GM21381 (cell line): ENCODE measurements around the gene KSR2.
"Not testable (repeated sequence)": the region's sequence is repeated elsewhere in the genome, so short reads cannot be mapped to it uniquely, and the experiment has no call there.

Experiments
- ATAC-seq: cut with Tn5 transposase; IDR thresholded peaks from one replicate; pipeline ENCODE4 v1.9.1; 2021; ENCODE audit warnings: mild to moderate bottlenecking, moderate library complexity; ENCODE audit not compliant: unreplicated experiment

KSR2 gene

DNA sequence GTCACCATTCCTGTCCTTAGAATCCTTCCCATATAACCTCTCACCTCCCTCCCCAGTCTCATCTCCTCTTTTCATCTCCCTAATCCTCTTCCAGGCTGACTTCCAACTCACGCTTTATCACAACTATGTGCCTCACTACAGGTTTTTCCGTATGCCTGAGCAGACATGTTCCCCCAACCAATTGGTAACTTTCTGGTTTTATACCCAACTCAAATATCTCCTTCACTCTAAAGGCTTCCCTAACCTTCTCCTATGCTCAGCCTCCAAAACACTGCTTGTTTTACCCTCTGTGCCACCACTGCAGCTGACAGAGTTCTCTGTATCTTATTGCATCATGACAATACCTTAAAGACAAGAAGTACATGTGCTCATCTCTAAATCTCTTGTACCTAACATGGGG lies 139.7 kb downstream of the KSR2 start:
- no peak for ATAC-seq

- no peak for ATAC-seq
Measured at GRCh38 chr12:117827660-117828059, 141.1 kb downstream of the KSR2 start.

DNA sequence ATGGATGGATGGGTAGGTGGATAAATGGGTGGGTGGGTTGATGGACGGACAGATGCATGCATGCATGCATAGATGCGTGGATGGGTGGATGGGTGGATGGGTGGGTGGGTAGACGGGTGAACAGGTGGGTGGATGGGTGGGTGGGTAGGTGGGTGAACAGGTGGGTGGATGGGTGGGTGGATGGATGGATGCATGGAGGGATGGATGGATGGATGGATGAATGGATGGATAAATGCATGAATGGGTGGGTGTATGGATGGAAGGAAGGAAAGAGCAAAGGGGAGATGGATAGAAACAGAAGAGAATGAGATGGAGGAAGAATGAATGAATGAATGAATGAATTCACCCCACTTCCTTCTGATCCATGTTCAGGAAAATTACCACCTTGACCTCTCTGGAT lies 143.0 kb downstream of the KSR2 start:
- ATAC-seq: no peak

DNA sequence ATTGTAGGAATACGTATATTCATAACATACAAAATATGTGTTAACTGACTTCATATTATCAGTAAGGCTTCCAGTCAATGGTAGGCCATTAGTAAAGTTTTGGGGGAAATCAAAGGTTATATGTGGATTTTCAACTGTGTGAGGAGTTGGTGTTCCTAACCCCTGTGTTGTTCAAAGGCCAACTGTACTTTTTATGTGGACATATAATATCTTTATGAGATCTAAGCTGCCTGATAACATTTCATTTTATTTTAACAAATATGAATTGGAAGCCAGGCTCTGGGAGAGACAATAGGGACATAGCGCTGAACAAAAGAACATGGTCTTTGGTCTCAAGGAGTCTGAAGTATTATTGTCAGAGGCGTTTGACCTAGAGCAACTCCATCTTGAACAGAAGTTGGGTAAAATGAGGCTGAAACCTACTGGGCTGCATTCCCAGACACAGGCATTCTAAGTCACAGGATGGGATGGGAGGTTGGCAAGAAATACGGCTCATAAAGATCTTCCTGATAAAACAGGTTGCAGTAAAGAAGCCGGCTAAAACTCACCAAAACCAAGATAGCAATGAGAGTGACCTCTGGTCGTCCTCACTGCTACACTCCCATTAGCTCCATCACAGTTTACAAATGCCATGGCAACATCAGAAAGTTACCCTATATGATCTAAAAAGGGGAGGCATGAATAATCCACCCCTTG lies 147.2 kb downstream of the KSR2 start:
- no peak for ATAC-seq

- ATAC-seq: no peak
Measured at GRCh38 chr12:117820216-117820907, 148.4 kb downstream of the KSR2 start.

DNA sequence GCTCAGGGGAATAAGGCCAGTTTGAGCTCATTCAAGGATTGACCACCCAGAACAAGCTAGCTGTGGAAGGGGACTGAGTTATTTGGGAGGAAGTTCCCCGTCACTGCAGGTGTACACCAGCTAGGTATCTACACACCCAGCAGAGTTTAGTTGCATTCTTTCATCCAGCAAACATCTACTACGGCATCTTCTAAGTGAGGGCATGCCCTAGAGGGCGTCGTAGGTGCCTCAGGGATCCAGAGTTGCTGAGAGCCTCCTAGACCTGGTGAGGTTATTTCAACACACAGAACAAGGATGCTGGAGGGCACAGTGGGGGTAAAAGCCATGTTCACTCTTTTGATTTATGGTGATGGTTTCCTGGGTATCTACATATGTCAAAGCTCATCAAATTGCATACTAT lies 149.6 kb downstream of the KSR2 start:
- no peak for ATAC-seq

DNA sequence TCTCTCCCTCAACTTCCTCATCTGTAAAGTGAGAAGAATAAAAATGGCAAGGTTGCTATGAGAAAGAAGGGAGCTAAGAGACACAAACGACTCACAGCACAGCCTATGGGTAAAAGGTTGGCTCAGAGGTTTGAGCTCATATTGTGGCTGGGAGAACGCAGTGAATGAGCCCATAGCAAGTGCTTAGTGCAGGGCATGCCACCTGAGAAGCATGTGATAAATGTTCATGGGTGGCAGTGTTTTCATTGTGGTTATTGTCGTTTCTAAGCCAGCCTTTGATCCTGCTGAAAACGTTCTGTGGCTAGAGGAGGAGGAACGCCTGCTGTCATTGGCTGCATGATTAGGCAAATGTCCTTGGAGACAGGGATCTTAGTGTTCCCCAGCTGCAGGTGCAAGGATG lies 150.4 kb downstream of the KSR2 start:
- no peak for ATAC-seq

GRCh38 chr12:117809509-117809908 lies 159.3 kb downstream of the KSR2 start:
- no peak for ATAC-seq

GRCh38 chr12:117807946-117808345 lies 160.8 kb downstream of the KSR2 start:
- no peak for ATAC-seq

DNA sequence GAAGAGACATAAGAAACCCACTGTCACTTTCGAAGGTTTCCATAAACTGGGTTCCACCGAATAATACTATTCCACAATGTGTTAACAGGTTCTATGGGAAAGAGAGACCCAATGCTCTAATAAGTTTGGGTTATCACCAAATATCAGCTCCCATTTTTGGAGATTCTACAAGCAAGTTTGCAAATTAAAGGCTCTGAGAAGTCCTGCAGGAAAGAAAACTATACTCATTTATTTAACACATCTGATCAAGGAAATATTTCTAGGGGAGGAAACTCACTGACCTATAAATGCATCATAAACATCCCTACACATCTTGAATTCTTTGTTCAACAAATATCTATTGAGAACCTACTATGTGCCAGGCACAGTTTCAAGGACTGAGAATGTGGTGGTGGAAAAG lies 161.4 kb downstream of the KSR2 start:
- no peak for ATAC-seq

DNA sequence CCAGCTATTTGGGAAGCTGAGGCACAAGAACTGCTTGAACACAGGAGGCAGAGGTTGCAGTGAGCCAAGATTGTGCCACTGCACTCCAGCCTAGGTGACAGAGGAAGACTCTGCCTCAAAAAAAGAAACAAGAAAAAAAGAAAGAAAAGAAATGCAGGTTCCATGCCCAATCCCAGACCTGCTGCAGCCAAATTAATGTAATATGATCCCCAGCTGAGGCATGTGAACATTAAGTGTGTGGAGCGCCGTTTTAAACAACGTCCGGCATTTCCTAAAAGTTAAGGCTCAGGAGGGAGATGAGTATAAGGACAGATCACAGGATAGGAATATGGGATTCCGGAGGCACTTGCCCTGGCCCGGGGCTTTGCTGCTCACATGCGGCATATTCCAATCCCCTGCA lies 162.9 kb downstream of the KSR2 start:
- no peak for ATAC-seq

DNA sequence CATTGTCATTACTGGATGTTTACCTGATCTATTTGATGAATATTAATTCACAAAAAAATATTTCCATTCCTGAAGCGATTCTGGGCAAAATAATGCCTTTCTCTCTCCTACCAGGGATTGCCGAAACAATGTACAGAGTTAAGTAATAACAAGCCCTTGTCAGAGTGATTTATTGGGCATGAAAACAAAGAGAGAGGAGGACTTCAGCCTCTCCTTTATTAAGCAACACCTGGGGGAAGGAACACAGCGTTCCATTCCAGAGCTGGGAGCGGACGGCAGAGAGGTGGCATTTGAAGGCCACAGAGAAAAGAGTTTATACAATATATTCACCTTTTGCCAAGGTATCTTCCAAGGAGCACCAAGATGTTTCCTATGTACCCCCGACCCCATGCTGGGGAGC lies 165.8 kb downstream of the KSR2 start:
- ATAC-seq: no peak

- ATAC-seq: not testable (repeated sequence)
Measured at GRCh38 chr12:117800711-117801110, 168.1 kb downstream of the KSR2 start.

DNA sequence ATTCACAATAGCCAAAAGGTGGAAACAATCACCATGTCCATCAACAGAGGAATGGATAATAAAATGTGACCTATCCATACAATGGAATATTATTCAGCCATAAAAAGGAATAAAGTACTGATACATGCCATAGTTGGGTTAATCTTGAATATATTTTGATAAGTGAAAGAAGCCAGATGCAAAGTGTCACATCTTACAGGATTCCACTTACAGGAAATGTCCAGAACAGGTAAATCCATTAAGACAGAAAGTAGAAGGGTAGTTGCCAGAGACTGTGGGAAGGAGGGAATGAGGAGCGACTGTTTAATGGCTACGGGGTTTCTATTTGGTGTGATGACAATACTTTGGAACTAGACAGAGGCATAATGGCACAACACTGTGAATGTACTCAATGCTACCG lies 171.6 kb downstream of the KSR2 start:
- no peak for ATAC-seq

- ATAC-seq: no peak
Measured at GRCh38 chr12:117792877-117793424, 175.8 kb downstream of the KSR2 start.

- ATAC-seq: no peak
Measured at GRCh38 chr12:117792471-117792870, 176.3 kb downstream of the KSR2 start.

DNA sequence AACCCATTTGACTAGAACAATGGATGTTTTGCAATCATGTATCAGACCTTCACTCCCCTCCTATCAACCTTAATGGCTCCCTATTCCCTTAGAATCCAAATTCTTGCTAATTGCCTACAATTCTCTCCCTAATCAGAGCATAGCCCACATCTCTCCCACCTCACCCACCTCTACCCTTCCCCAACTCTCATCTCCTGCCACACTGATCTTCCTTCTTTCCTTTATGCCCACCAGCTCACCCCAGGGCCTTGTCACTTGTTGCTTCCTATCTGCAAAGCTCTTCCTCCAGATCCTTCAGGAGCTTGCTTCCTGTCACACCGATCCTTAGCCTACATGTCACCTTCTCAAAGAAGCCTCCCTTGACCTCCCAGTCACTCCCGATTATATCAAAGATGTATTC lies 177.8 kb downstream of the KSR2 start:
- no peak for ATAC-seq

- no peak for ATAC-seq
Measured at GRCh38 chr12:117790198-117790597, 178.6 kb downstream of the KSR2 start.

GRCh38 chr12:117789195-117789912 lies 179.4 kb downstream of the KSR2 start:
- no peak for ATAC-seq

GRCh38 chr12:117778656-117779055 lies 190.1 kb downstream of the KSR2 start:
- ATAC-seq: no peak

DNA sequence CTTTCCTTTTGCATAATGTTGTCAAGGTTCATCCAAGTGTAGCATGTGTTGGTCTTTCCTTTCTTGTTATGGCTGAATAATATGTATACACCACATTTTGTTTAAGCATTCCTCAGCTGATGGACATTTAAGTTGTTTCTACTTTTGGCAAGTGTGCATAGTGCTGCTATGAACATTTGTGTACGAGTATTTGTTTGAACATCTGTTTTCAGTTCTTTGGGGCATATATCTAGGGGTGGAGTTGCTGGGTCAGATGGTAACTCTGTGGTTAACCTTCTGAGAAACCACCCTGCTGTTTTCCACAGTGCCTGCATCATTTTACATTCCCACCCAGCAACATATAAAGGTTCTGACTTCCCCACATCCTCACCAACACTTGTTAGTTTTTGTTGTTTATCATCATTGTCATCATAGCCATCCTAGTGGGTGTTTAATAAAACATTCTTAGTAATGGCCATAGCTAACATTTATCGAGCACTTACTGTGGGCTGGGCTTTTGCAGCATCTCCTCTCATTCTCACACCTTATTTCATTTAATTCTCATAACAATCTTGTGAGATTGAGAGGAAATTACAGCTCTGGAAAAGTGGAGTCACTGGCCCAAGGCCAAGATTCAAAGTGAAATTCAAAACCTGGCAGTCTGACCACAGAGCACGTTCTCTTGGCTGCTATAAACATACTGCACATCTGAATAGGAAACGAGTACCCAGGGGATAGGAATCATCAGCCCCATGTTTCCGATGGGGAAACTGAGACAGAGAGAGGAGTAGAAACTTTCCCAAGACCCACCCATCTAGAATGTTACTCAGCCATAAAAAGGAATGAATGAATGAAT lies 193.6 kb downstream of the KSR2 start:
- ATAC-seq: no peak
